Transverse colon (tissue), 3 donors: Measurements from ENCODE around the gene NACAD.

Source experiments
- CTCF ChIP-seq, 5 experiments: fragments of 200-600 bp in 3 of 5; fragments of 450-650 bp in 2 of 5; sonication (generic) in 3 of 5; IDR thresholded peaks; 1 replicate in 2 of 5; 2 replicates in 3 of 5; pipeline ENCODE4 v1.5.1; 2016 to 2017; ENCODE audit warnings: antibody characterized with exemption in 5 of 5, inconsistent platforms in 3 of 5, mild to moderate bottlenecking in 2 of 5, moderate library complexity in 1 of 5
- EP300 ChIP-seq: sonication (generic); formaldehyde crosslinking; IDR thresholded peaks from one replicate; pipeline ENCODE4 v1.6.1; 2017; ENCODE audit warnings: antibody characterized with exemption, low read depth
- POLR2A ChIP-seq: fragments of 450-650 bp; IDR thresholded peaks from one replicate; pipeline ENCODE4 v1.6.1; 2016; ENCODE audit warnings: antibody characterized with exemption, mild to moderate bottlenecking, moderate library complexity

DNA sequence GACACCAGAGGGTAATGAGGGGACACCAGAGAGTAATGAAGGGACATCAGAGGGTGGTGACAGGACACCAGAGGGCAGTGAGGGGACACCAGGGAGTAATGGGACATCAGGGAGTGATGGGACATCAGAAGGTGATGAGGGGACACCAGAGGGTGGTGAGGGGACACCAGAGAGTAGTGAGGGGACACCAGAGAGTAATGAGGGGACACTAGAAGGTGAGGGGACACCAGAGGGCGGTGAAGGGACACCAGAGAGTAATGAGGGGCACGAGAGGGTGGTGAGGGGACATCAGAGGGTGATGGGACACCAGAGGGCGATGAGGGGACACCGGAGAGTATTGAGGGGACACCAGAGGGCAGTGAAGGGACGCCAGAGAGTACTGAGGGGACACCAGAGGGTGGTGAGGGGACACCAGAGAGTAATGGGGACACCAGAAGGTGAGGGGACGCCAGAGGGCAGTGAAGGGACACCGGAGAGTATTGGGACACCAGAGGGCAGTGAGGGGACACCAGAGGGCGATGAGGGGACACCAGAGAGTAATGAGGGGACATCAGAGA is 10.6 kb downstream of the NACAD start:
- TF ChIP-seq CTCF (IDR thresholded peaks at IDR 0.05), result no peak
- no peak for TF ChIP-seq EP300
- TF ChIP-seq POLR2A, result no peak
